OCI-LY3 (cell line): ENCODE data around the gene EDRF1.

Experiments
- H2AFZ ChIP-seq: fragments of 200-600, 300-600 bp; shearing (Covaris generic); 2 replicates; pipeline ENCODE4 v1.6.0; 2014; ENCODE audit warnings: antibody characterized with exemption, low read depth, low read length
- H3K27ac ChIP-seq: fragments of 200-600, 300-600 bp; sonication (generic); 2 replicates; pipeline ENCODE4 v1.5.1; 2014; ENCODE audit warnings: mild to moderate bottlenecking, low read length, moderate library complexity, mixed read lengths
- H3K27me3 ChIP-seq: fragments of 200-600, 300-600 bp; sonication (generic); 2 replicates; pipeline ENCODE4 v1.6.1; 2014; ENCODE audit warnings: low read depth, low read length, mixed read lengths
- H3K36me3 ChIP-seq: fragments of 200-600, 300-600 bp; sonication (generic); replicated peaks from 2 replicates; pipeline ENCODE3; 2014; ENCODE audit warnings: low read depth, low read length, mixed read lengths
- H3K4me1 ChIP-seq: fragments of 300-600, 200-600 bp; sonication (generic); 2 replicates; pipeline ENCODE4 v1.6.1; 2014; ENCODE audit warnings: low read length, mixed read lengths
- H3K4me2 ChIP-seq: fragments of 200-600, 300-600 bp; sonication (generic); 2 replicates; pipeline ENCODE4 v1.6.1; 2014; ENCODE audit warnings: low read length, mixed read lengths
- H3K4me3 ChIP-seq: fragments of 300-600, 200-600 bp; sonication (generic); 2 replicates; pipeline ENCODE4 v1.5.1; 2014; ENCODE audit warnings: antibody characterized with exemption, mild to moderate bottlenecking, low read length, moderate library complexity
- H3K79me2 ChIP-seq: fragments of 300-600, 200-600 bp; shearing (Covaris generic); 2 replicates; pipeline ENCODE4 v1.6.1; 2014; ENCODE audit warnings: mild to moderate bottlenecking, low read length, mixed read lengths
- H3K9ac ChIP-seq: fragments of 300-600, 200-600 bp; shearing (Covaris generic); 2 replicates; pipeline ENCODE4 v1.6.0; 2014; ENCODE audit warnings: mild to moderate bottlenecking, low read length, moderate library complexity
- H3K9me3 ChIP-seq: fragments of 200-600, 300-600 bp; shearing (Covaris generic); 2 replicates; pipeline ENCODE4 v1.6.1; 2014; ENCODE audit warnings: low read length, mixed read lengths; ENCODE audit not compliant: insufficient read depth
- H4K20me1 ChIP-seq: fragments of 200-600, 300-600 bp; sonication (generic); 2 replicates; pipeline ENCODE4 v1.6.1; 2016; ENCODE audit warnings: low read length, mixed read lengths; ENCODE audit not compliant: insufficient read depth
- EZH2phosphoT487 ChIP-seq: fragments of 200-600 bp; shearing (Covaris generic); IDR thresholded peaks from 2 replicates; pipeline ENCODE4 v1.6.1; 2018; ENCODE audit warnings: antibody characterized with exemption, mixed run types, low read depth
- TF ChIP-seq, protein P1 (sequence below): fragments of 200-600, 300-600 bp; sonication (generic); IDR thresholded peaks from 2 replicates; pipeline ENCODE4 v1.5.1; 2014; ENCODE audit warnings: antibody characterized with exemption, low read length, low read depth

The EDRF1 gene

DNA sequence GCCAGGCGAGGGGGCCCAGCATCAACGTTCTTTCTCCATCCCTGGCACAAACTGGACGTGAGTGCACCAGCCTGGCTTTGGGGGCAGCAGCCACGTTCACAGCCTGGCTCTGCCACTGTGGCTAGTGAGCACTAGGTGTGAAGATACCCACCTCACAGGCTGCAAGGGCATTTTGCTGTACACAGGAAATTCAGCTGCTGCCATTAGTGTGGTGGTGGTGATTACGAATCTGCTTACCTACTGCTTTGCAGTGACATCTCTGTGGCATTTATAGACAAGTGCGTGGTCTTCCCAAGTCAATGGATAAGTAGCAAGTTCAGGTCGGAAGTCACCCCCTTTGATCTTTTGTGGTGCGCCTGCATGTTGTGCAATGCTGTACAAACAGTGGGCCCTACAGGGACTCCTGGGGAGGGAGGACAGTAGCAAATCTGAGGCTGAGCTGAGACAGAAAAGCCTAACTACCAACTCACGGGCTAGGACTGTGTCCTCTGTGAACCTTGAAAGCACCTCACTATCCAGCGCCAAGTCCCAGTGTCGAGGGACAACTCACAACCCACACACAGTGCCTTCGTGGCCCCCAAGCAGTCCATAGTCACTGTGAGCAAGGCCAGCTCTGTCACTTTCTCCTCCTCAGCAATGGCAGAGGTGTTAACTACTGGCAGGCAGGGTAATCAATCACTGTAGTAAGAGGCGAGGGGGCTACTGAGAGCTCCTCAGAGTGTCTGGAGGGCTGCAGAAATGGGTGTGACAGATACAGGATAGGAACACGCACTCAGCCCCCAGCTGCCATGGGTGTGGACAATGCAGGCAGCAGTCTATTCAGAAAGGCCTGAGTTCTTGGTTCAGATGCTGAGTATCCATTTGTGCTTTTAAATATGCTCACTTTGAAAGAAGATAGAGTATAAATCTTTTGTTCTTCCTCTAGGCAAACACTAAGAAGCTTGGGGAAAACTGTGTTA lies 73.1 kb downstream of the EDRF1 start:
- no peak overlapping the region for H3K27ac ChIP-seq
- no peak overlapping the region for H3K4me2 ChIP-seq
- no peak overlapping the region for H2AFZ ChIP-seq
- H3K4me1 ChIP-seq: no peaks in the 10 kb centered on the region
- H4K20me1 ChIP-seq: no peaks in the 10 kb centered on the region
- no peaks in the 10 kb centered on the region for H3K9me3 ChIP-seq
- H3K79me2 ChIP-seq: no peaks in the 10 kb centered on the region
- no peak overlapping the region for H3K4me3 ChIP-seq
- H3K9ac ChIP-seq: no peak overlapping the region
- no peaks in the 10 kb centered on the region for H3K27me3 ChIP-seq
- H3K36me3 ChIP-seq: peaks cover 3% of the 10 kb centered on the region
- TF ChIP-seq EZH2phosphoT487: no peak
- TF ChIP-seq, protein P1, sequence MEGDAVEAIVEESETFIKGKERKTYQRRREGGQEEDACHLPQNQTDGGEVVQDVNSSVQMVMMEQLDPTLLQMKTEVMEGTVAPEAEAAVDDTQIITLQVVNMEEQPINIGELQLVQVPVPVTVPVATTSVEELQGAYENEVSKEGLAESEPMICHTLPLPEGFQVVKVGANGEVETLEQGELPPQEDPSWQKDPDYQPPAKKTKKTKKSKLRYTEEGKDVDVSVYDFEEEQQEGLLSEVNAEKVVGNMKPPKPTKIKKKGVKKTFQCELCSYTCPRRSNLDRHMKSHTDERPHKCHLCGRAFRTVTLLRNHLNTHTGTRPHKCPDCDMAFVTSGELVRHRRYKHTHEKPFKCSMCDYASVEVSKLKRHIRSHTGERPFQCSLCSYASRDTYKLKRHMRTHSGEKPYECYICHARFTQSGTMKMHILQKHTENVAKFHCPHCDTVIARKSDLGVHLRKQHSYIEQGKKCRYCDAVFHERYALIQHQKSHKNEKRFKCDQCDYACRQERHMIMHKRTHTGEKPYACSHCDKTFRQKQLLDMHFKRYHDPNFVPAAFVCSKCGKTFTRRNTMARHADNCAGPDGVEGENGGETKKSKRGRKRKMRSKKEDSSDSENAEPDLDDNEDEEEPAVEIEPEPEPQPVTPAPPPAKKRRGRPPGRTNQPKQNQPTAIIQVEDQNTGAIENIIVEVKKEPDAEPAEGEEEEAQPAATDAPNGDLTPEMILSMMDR: no peak

DNA sequence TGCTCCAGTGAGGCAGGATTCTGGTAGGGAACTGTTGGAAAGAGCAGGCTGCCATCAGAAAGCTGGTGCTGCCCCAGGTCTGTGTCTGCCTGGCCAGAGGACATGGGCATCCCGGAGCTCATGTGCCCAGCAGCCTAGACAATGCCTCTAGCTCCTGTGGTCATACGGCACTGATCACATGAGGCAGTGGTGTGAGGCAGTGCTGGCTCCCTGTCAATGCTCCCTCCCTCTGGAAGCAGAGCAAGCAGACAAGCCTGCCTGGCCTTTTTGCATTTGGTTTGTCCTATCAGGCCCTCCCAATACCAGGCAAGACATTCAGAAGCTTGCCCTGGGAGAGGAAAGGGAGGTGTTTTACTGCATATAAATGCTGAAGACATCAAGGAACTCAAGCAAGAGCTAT lies 75.6 kb downstream of the EDRF1 start:
- no peaks in the 10 kb centered on the region for H3K79me2 ChIP-seq
- H3K36me3 ChIP-seq: no peaks in the 10 kb centered on the region
- H3K4me3 ChIP-seq: no peak overlapping the region
- no peaks in the 10 kb centered on the region for H3K9me3 ChIP-seq
- H3K4me1 ChIP-seq: no peaks in the 10 kb centered on the region
- no peaks in the 10 kb centered on the region for H4K20me1 ChIP-seq
- TF ChIP-seq, protein P1: no peak
- no peak for TF ChIP-seq EZH2phosphoT487
- no peak overlapping the region for H2AFZ ChIP-seq
- H3K4me2 ChIP-seq: no peak overlapping the region
- no peak overlapping the region for H3K27ac ChIP-seq
- H3K27me3 ChIP-seq: no peaks in the 10 kb centered on the region
- no peak overlapping the region for H3K9ac ChIP-seq

DNA sequence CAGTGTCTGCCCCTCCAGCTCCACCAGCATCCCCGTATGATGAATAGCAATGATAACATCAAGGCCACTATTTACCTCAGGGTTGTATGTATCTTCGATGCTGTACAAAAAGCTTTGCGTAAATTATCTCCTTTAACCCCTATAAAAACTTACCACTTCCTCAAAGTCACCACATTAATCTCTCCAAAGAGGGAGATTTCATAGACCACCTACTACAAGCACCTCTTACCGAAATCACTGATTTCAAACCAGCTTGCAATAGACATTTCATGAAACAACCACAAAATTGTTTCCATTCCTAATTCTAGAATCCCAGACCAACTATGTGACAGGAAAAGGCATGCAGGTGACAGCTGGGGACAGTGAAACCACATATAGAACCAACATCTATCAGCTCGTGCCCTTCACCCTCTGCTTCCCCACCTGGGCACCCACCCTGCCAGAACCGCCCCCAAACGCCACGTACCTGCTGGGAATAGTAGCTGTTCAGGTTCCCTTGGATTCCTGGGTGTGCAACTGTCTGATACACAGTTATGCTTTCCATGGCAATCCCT lies 76.2 kb downstream of the EDRF1 start:
- H3K4me1 ChIP-seq: no peaks in the 10 kb centered on the region
- no peak overlapping the region for H3K27ac ChIP-seq
- H3K79me2 ChIP-seq: no peaks in the 10 kb centered on the region
- H3K4me2 ChIP-seq: no peak overlapping the region
- no peaks in the 10 kb centered on the region for H4K20me1 ChIP-seq
- no peak overlapping the region for H3K4me3 ChIP-seq
- H3K9ac ChIP-seq: no peak overlapping the region
- no peaks in the 10 kb centered on the region for H3K27me3 ChIP-seq
- no peaks in the 10 kb centered on the region for H3K9me3 ChIP-seq
- no peaks in the 10 kb centered on the region for H3K36me3 ChIP-seq
- TF ChIP-seq, protein P1: no peak
- no peak for TF ChIP-seq EZH2phosphoT487
- no peak overlapping the region for H2AFZ ChIP-seq

DNA sequence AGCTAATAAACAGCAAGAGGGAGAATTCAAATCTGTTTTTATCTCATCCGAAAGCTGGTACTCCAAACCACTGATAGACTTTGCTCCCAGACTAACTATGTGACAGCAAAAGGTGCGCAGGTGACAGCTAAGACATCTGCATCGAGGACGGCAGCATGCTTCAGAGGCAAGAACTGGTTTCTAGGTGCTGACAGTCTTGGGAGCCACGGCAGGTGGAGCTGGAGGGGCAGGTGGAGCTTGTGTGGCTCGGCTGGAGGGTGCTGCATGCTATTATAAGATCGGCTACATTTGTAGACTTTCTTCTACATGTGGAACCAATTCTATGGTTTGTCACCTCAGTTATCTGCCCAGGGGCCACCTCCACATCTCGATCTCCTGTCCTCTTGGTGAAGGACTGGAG lies 77.9 kb downstream of the EDRF1 start:
- Histone ChIP-seq H3K9me3 (no peaks in the 10 kb centered on the region), H3K27me3 (no peaks in the 10 kb centered on the region), H3K4me2 (no peak overlapping the region), H3K79me2 (no peaks in the 10 kb centered on the region), H3K36me3 (no peaks in the 10 kb centered on the region), H3K4me3 (no peak overlapping the region), H3K27ac (no peak overlapping the region), H4K20me1 (no peaks in the 10 kb centered on the region), H3K4me1 (no peaks in the 10 kb centered on the region), H3K9ac (no peak overlapping the region), H2AFZ (no peak overlapping the region)
- no peak for TF ChIP-seq EZH2phosphoT487
- TF ChIP-seq, protein P1: no peak
